ENCODE data around the gene PCDH1. TPM values are rescaled to one million over a fixed set of nuclear protein-coding genes. Genes with fewer than 3 reads are reported as not detected.

The PCDH1 gene
- total RNA-seq, 4 donors from 2014 or later = 19.9 to 55.5 (median 44.9) TPM

DNA sequence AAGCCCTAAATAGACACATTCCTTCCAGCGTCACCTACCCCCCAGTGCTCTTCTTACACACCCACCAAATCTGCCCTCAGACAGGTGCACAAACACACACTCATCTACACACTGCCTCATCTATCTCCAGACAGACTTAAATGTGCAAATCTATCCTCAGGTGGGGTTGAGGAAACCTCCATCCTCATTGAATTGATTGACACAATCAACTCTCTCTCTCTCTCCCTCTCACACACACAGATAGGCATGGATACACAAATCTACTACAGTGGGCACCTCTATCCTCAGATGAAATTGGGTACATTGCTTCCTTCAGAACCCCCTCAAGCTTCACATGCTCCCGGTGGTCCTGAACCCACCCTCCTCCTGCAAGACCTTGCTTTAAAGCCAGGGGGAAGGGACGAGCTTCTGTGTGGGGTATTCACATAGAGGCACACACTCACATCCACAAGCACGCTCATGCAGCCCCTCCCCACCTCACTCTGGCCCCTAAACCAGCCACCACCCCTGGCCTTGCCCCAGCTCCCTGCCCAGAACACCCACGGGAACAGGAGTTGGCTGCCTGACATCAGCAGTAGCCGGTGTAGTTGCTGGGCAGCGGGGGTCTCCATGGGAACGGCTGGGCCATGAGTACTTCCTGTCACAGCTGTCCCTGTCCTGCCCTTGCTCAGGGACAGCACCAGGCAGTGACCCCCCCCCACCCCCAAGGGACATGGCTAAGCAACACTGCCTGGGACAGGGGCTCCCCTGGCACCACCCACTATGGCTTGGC is 22.8 kb downstream of the PCDH1 start:
- DNase-seq (ENCODE audit: low spot score in 2 of 2) = no peak
- H3K27me3 ChIP-seq = no peaks in the 10 kb centered on the region
- H3K36me3 ChIP-seq = peaks cover 0 to 31% (median 0%) of the 10 kb centered on the region in 3 donors
- peaks cover 0 to 25% (median 0%) of the 10 kb centered on the region in 4 donors for H3K4me1 ChIP-seq
- peak overlapping the region in 2 of 4 donors; percentile 20 to 36 for H3K27ac ChIP-seq
- H3K4me3 ChIP-seq = no peak overlapping the region
- H3K9me3 ChIP-seq = no peaks in the 10 kb centered on the region
- TF ChIP-seq EP300 (IDR thresholded peaks at IDR 0.05) (no peak), POLR2A (IDR thresholded peaks at IDR 0.05) (no peak)
- TF ChIP-seq, protein P1, sequence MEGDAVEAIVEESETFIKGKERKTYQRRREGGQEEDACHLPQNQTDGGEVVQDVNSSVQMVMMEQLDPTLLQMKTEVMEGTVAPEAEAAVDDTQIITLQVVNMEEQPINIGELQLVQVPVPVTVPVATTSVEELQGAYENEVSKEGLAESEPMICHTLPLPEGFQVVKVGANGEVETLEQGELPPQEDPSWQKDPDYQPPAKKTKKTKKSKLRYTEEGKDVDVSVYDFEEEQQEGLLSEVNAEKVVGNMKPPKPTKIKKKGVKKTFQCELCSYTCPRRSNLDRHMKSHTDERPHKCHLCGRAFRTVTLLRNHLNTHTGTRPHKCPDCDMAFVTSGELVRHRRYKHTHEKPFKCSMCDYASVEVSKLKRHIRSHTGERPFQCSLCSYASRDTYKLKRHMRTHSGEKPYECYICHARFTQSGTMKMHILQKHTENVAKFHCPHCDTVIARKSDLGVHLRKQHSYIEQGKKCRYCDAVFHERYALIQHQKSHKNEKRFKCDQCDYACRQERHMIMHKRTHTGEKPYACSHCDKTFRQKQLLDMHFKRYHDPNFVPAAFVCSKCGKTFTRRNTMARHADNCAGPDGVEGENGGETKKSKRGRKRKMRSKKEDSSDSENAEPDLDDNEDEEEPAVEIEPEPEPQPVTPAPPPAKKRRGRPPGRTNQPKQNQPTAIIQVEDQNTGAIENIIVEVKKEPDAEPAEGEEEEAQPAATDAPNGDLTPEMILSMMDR (IDR thresholded peaks at IDR 0.05) = no peak
- 24 to 30% methylated on average over 7 to 8 of the region's 8 CpGs for WGBS, 2 donors

GRCh38 chr5:141853895-141854626 is 24.1 kb downstream of the PCDH1 start:
- Histone ChIP-seq H3K4me1 (peaks cover 0 to 28% (median under 1%) of the 10 kb centered on the region in 4 donors), H3K36me3 (peaks cover 0 to 31% (median 0%) of the 10 kb centered on the region in 3 donors), H3K27me3 (no peaks in the 10 kb centered on the region), H3K9me3 (no peaks in the 10 kb centered on the region), H3K4me3 (no peak overlapping the region), H3K27ac (no peak overlapping the region)
- TF ChIP-seq POLR2A (IDR thresholded peaks at IDR 0.05) (no peak), EP300 (IDR thresholded peaks at IDR 0.05) (no peak)
- TF ChIP-seq, protein P1 (IDR thresholded peaks at IDR 0.05) = no peak
- WGBS, 2 donors = 73 to 80% methylated on average over 24 to 29 of the region's 33 CpGs
- no peak for DNase-seq (ENCODE audit: low spot score in 2 of 2)

GRCh38 chr5:141852448-141852847 is 25.8 kb downstream of the PCDH1 start:
- peaks cover 0 to 35% (median 8%) of the 10 kb centered on the region in 4 donors for H3K4me1 ChIP-seq
- no peak overlapping the region for H3K4me3 ChIP-seq
- DNase-seq (ENCODE audit: low spot score in 2 of 2) = no peak
- TF ChIP-seq POLR2A (IDR thresholded peaks at IDR 0.05) = no peak
- TF ChIP-seq, protein P1 (IDR thresholded peaks at IDR 0.05) = no peak
- TF ChIP-seq EP300 (IDR thresholded peaks at IDR 0.05) = no peak
- peak overlapping the region in 2 of 4 donors; percentile 20 to 97 for H3K27ac ChIP-seq
- H3K27me3 ChIP-seq = no peaks in the 10 kb centered on the region
- WGBS, 2 donors = 81 to 90% methylated on average over 3 of the region's 3 CpGs
- peaks cover 0 to 31% (median 0%) of the 10 kb centered on the region in 3 donors for H3K36me3 ChIP-seq
- H3K9me3 ChIP-seq = no peaks in the 10 kb centered on the region

- Histone ChIP-seq H3K4me1 (peaks cover 0 to 35% (median 8%) of the 10 kb centered on the region in 4 donors), H3K27ac (peak overlapping the region in 3 of 4 donors; percentile 91 to 97 (median 95)), H3K9me3 (no peaks in the 10 kb centered on the region), H3K4me3 (peak overlapping the region in 2 of 4 donors; percentile 81), H3K36me3 (peaks cover 0 to 21% (median 0%) of the 10 kb centered on the region in 3 donors), H3K27me3 (no peaks in the 10 kb centered on the region)
- WGBS, 2 donors = 76% methylated on average over 9 to 10 of the region's 10 CpGs
- TF ChIP-seq, protein P1 (IDR thresholded peaks at IDR 0.05) = no peak
- TF ChIP-seq POLR2A (IDR thresholded peaks at IDR 0.05) = no peak
- DNase-seq (ENCODE audit: low spot score in 2 of 2) = no peak
Measured at GRCh38 chr5:141851195-141851874, 26.9 kb downstream of the PCDH1 start.
